Measurements from ENCODE around the gene NFX1. TPM values are rescaled to one million over a fixed set of nuclear protein-coding genes. Genes with fewer than 3 reads are reported as not detected.

NFX1 gene
- total RNA-seq, 6 donors from 2014 or later, result 37.0 to 75.4 (median 54.1) TPM

DNA sequence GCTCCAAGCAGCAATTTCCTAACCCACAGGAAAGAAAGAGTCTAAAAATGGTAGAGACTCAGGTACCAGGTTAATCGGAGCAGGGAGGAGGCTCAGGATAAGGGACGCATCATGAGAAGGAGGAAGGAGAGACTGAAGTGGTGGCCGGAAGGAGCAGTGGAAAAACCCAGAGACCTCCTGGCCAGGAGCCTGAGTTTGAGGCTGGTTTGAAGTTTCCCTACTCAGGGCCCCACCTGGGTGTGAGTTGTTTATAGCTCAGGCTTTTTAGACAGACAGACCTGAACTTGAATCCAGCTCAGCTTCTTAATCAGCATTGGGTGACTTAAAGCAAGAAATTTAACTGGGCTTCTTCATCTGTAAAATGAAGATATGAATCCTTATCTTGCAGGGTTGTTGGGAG is 124.0 kb downstream of the NFX1 start:
- no peak for TF ChIP-seq POLR2A (IDR thresholded peaks at IDR 0.05)
- no peak for TF ChIP-seq POLR2AphosphoS5 (IDR thresholded peaks at IDR 0.05)
- Histone ChIP-seq H3K4me3 (no peak overlapping the region), H3K4me1 (peaks cover 18 to 31% (median 27%) of the 10 kb centered on the region in 4 donors), H3K9me3 (no peaks in the 10 kb centered on the region), H3K36me3 (no peaks in the 10 kb centered on the region), H3K27ac (peak overlapping the region in 3 of 4 donors; percentile 63 to 83 (median 77)), H3K27me3 (no peaks in the 10 kb centered on the region)
- peak in 1 of 2 donors; percentile 18 for ATAC-seq (ENCODE audit: low FRiP score in 2 of 2)
- DNase-seq, result peak in 1 of 2 donors; percentile 75
- whole genome bisulfite sequencing, 2 donors, result 22 to 41% methylated on average over 3 of the region's 3 CpGs

DNA sequence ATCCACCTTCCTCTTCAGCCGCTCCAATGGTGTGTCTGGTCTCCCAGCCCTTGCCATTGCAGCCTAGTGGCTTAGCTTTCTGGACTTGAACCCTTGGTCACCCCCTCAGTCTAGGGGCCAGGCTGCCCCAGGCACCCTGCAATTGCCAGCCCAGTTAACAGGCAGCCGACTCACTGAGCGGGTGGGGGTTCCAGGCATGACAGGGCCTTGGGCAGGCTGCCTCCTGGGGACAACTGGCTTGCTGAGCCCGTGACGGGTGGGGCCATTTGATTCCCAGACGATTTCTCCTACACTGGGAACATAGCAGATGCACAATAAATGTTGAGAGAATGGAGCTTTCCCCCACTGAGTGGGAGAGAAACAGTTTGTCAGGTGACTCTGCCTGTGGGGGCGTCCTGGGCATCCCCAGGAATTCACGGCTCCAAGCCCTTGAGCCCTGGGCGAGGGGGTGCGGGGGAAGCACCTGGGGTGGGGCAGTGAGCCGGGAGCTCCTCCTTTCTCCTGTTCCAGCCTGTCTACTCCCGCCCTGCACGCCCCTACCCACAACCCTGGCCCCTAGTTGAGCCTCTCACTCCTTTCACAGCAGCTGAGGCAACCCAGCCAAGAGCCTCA is 124.7 kb downstream of the NFX1 start:
- peak; percentile 11 to 61 for ATAC-seq (ENCODE audit: low FRiP score in 2 of 2)

DNA sequence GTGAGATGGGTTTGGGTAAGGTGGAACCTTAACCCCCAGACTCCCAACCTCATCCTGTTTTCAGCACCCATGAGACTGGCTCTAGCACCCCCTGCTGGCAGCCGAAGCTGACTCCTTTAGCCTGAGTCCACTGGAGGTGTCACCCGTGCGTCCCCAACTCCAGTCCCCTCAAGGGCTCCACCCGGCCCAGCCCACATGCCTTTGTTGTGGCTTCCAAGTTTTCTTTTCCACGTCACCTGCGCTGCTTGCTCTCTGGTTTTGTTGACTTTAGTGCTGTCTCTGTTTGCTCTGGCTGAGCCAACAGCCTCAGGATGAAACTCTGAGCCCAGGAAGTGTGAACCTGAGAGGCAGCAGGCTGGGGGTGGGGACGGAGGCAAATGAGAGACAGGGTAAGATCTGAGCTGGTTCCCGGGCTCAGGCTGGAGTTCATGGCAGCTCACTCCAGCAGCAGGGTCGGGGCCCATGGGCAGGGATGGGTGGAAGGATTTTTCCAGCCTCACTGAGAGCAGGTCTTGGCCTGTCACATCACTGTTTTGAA is 125.3 kb downstream of the NFX1 start:
- peaks cover 18 to 31% (median 27%) of the 10 kb centered on the region in 4 donors for H3K4me1 ChIP-seq
- ATAC-seq (ENCODE audit: low FRiP score in 2 of 2) (peak; percentile 82 to 94), DNase-seq (peak in 1 of 2 donors; percentile 94)
- H3K27me3 ChIP-seq, result no peaks in the 10 kb centered on the region
- TF ChIP-seq EP300 (IDR thresholded peaks at IDR 0.05) (peak in 1 of 4 donors; percentile 50), POLR2A (IDR thresholded peaks at IDR 0.05) (peak in 1 of 4 donors; percentile 43), POLR2AphosphoS5 (IDR thresholded peaks at IDR 0.05) (peak; percentile 39 to 54)
- TF ChIP-seq, protein P1, sequence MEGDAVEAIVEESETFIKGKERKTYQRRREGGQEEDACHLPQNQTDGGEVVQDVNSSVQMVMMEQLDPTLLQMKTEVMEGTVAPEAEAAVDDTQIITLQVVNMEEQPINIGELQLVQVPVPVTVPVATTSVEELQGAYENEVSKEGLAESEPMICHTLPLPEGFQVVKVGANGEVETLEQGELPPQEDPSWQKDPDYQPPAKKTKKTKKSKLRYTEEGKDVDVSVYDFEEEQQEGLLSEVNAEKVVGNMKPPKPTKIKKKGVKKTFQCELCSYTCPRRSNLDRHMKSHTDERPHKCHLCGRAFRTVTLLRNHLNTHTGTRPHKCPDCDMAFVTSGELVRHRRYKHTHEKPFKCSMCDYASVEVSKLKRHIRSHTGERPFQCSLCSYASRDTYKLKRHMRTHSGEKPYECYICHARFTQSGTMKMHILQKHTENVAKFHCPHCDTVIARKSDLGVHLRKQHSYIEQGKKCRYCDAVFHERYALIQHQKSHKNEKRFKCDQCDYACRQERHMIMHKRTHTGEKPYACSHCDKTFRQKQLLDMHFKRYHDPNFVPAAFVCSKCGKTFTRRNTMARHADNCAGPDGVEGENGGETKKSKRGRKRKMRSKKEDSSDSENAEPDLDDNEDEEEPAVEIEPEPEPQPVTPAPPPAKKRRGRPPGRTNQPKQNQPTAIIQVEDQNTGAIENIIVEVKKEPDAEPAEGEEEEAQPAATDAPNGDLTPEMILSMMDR (IDR thresholded peaks at IDR 0.05), result peak; percentile 62 to 90 (median 84)
- peak overlapping the region; percentile 27 to 83 (median 59) for H3K27ac ChIP-seq
- no peaks in the 10 kb centered on the region for H3K36me3 ChIP-seq
- H3K4me3 ChIP-seq, result no peak overlapping the region
- WGBS, 2 donors, result 25 to 26% methylated on average over 9 of the region's 9 CpGs
- H3K9me3 ChIP-seq, result no peaks in the 10 kb centered on the region

More for the DNA sequence above, 124.7 kb downstream of the NFX1 start:
- Histone ChIP-seq H3K9me3 (no peaks in the 10 kb centered on the region), H3K27me3 (no peaks in the 10 kb centered on the region), H3K4me1 (peaks cover 18 to 31% (median 27%) of the 10 kb centered on the region in 4 donors), H3K27ac (peak overlapping the region; percentile 27 to 83 (median 70)), H3K36me3 (no peaks in the 10 kb centered on the region), H3K4me3 (no peak overlapping the region)
- no peak for TF ChIP-seq POLR2A (IDR thresholded peaks at IDR 0.05)
- TF ChIP-seq POLR2AphosphoS5 (IDR thresholded peaks at IDR 0.05), result no peak
- TF ChIP-seq, protein P1 (IDR thresholded peaks at IDR 0.05), result no peak
- no peak for DNase-seq
- WGBS, 2 donors, result 56 to 77% methylated on average over 8 to 13 of the region's 13 CpGs

DNA sequence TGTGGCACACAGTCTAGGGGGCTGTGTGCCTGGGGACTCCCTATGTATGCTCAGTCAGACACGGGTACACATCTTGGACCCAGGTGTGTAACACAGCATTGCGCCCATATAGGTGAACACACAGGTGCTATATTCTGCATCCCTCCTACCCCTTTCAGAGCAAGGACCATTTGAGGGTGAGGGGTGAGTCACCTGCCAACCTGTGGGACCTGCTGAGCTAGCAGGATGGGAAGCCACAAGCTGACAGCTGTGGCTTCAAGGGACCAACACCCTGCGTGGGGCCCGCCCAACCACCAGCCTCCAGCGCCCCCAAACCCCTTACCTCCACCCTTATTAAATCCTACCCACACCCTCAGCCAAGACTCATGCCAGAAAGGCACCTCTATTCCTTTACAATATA is 126.7 kb downstream of the NFX1 start:
- TF ChIP-seq, protein P1 (IDR thresholded peaks at IDR 0.05), result no peak
- TF ChIP-seq POLR2AphosphoS5 (IDR thresholded peaks at IDR 0.05), result no peak
- TF ChIP-seq POLR2A (IDR thresholded peaks at IDR 0.05), result no peak
- no peak for TF ChIP-seq EP300 (IDR thresholded peaks at IDR 0.05)
- no peak for ATAC-seq (ENCODE audit: low FRiP score in 2 of 2)
- Histone ChIP-seq H3K36me3 (no peaks in the 10 kb centered on the region), H3K9me3 (no peaks in the 10 kb centered on the region), H3K4me1 (peaks cover 18 to 31% (median 27%) of the 10 kb centered on the region in 4 donors), H3K27me3 (no peaks in the 10 kb centered on the region), H3K4me3 (no peak overlapping the region), H3K27ac (peak overlapping the region in 1 of 4 donors; percentile 83)
- no peak for DNase-seq
- 66 to 70% methylated on average over 5 of the region's 5 CpGs for WGBS, 2 donors

DNA sequence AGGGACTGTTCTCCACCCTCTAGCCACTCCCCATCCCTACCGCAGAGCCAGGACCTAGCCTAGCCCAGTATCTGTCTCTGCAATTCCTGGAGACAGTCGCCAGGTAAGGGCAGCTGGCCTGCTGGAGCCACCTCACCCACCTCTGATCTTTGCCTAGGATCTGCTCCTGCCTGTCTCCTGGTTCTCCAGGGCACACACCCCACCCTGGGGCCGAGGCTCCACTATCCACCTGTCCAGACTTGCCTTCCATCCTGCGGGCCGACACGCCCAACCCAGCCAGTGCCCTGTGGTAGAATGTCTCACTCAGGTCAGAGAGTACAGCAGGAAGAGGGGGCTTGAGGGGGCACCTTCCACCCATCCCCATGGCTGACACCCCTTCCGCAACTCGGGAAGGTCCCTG is 127.8 kb downstream of the NFX1 start:
- ATAC-seq (ENCODE audit: low FRiP score in 2 of 2), result no peak
- no peak overlapping the region for H3K4me3 ChIP-seq
- H3K9me3 ChIP-seq, result no peaks in the 10 kb centered on the region
- H3K4me1 ChIP-seq, result peaks cover 18 to 31% (median 27%) of the 10 kb centered on the region in 4 donors
- no peaks in the 10 kb centered on the region for H3K27me3 ChIP-seq
- no peaks in the 10 kb centered on the region for H3K36me3 ChIP-seq
- H3K27ac ChIP-seq, result peak overlapping the region in 1 of 4 donors; percentile 4
- WGBS, 2 donors, result 91 to 98% methylated on average over 6 to 8 of the region's 8 CpGs
- TF ChIP-seq POLR2AphosphoS5 (IDR thresholded peaks at IDR 0.05) (no peak), EP300 (IDR thresholded peaks at IDR 0.05) (no peak), POLR2A (IDR thresholded peaks at IDR 0.05) (no peak)
- TF ChIP-seq, protein P1 (IDR thresholded peaks at IDR 0.05), result no peak
- peak in 1 of 2 donors; percentile 56 for DNase-seq

Data from upper lobe of left lung (tissue), 6 donors.